Stimulated activated CD8-positive, alpha-beta memory T cell treated with anti-CD3 and anti-CD28 coated beads, Interleukin-4, amount 100 ng/mL, for 1 hour (primary cell): ENCODE measurements around the gene MIOX.

ENCODE experiments used
- DNase-seq, 2 donors: peaks; one replicate each; pipeline ENCODE4 v3.0.0-alpha.2; 2020; ENCODE audit warnings: low read depth in 2 of 2, low spot score in 1 of 2

MIOX gene

DNA sequence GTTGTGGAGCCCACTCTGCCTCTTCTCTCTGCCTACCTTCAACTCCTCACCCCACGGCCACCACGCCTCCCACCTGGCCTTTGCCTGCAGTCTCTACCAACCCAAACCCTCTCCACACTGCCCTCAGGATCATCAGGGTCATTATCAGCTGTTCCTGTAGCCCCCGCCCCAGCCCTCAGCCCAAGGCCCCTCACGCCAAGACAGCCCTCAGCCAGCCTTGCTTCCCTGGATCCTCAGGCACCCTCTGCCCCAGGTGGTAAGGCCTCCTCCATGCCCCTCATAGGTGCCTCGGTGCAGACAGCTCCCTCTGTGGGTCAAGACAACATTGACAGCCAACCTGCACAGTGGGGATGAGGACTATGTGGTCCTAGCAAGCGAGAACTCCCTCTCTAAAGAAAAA is 13.6 kb upstream of the MIOX start:
- peak in 1 of 2 donors; percentile 28 for DNase-seq

DNA sequence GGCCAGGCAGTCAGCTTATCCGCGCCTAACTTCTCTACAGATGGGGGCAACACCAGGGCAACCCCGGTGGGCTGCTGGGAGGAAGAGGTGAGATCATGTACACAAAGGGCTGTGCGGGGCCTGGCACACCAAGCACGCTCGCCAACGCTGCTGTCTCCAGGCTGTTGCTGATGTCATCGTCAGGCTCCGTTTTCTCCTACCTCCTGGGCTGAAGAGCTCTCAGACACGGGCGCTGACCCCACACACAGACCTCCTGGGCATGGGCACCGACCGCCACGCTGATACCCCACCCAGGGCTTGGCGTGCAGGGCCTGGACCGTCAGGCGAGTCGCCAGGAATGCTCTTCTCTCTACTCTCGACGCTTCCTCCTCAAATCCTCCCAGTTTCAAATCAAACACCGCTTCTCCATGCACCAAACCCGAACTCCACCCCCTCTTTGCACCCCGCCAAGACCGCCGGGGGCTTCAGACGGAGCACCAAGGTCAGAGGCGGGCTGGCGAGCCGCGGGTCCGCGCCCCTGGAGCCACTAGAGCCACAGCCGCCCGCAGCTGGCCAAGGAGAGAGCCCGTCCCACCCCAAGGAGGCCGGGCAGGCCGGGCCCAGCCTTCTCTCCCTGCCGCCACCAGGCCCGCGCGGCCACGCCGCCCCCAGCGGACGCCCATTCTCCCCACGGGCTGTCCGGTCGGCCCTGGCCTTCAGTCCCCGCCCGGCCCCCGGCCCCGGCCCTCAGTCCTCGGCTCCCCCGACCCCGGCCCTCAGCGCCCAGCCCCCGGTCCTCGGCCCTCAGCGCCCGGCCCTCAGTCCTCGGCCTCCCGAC is 12.6 kb upstream of the MIOX start:
- no peak for DNase-seq

DNA sequence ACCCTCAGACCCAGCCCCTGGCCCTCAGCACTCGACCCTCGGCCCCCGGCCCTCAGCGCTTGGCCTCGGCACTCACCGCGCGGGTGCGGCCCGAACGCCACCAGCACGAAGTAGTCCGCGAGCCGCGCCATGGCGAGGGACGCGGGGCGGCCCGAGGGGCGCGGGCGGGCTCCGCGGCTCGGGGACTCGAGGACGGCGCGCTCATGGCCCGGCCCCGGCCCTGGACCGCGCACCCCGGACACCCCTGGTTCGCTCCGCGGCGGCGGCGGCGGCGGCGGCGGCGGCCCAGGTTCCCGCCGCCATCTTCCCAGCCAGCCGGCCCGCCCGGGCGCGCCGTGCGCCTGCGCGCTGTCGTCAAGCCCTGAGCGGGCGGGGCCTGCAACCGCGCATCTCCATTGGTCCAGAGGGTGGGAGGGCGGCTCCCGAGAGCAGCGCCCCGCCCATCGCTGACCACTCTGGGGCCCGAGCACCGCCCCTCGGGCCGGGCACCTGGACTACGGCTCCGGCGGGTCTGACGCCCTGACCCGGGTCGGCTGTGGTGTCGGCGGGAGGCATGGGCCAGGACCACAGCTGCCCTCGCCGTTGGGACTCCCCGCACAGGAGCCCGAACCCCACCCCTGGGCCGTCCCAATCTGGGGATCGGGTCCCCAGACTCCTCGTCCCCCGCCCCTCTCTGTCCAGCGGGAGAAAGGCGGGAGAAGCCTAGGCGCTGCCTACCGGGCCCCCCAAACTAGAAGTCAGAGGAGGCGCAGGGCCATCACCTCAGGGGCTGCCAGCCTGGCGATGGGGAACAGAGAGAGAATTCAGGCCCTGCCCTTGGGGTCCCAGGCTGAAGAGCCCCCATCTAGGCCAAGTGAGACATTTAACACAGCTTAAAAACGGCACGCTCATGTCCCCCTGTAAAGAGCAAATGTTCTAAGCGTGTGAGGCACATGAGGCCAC is 11.7 kb upstream of the MIOX start, which contains the start of gene SBF1:
TSS of gene SBF1 (minus strand) at position 326 of the 942 bp plus-strand sequence. CDS start at position 131, 195 bp downstream.
- DNase-seq = peak; percentile 69 to 79

DNA sequence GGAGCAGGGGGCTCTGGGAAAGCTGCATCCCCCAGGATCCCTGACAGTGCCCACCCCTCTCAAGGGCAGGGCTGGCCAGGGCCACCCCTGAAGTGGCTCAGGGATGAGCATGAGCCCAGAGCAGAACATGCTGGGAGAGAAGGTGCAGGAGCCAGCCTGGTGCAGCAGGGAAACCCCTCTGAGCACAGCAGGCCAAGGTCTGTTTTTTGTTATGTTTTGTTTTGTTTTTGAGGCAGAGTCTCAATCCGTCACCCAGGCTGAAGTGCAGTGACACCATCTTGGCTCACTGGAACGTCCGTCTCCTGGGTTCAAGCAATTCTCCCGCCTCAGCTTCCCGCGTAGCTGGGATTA is 11.0 kb upstream of the MIOX start:
- DNase-seq = no peak

DNA sequence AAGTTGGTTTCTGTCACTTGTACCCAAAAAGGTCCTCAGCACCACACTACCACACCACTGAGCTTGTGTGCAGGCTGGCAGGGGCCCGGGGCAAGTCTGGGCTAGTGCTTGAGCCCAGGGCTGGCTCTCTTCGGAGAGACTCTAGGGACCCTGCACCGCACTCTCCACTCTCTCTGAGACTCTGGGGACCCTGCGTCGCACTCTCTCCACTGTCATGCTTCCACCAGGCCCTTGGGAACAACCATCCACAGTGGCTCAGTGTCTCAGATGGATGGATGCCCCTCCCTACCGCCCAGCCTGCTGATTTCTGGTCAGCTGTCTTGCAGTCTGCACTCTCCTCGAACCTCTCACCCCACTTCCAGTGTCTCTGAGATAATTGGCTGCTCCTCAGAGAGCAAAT is 9.8 kb upstream of the MIOX start:
- no peak for DNase-seq

DNA sequence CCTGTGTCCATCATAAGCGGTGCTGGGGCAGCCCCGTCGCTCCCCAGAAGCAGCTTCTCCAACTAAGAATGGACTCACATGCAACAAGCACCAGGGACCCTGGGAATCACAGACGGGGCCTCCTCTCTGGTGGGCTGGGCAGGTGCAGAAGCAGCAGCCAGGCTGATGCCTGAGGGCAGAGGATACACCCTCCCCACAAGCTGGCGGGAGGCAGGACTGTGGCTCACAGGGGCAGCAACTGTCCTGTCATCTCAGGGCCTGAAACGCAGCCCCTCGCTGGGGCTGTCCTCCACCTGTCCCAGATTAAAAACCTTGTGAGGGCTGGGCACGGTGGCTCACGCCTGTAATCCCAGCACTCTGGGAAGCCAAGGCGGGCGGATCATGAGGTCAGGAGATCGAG is 8.7 kb upstream of the MIOX start:
- DNase-seq = no peak

DNA sequence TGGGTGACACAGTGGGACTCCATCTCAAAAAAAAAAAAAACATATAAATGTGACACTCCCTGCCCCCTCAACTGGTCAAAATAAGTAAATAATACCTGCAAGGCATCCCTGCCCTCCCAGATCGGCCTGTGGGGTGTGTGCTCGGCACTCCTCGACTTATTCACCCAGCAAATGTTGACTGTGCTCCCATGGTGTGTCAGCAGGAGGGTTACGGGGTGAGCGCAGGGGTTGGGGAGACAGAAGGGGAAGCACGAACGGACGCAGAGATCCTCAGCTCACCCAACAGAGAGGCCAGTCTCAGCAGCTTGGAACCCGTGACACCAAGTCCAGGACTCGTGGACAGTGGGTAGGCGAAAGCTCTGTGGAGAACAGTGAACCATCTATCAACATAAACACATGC is 6.9 kb upstream of the MIOX start:
- DNase-seq = no peak

DNA sequence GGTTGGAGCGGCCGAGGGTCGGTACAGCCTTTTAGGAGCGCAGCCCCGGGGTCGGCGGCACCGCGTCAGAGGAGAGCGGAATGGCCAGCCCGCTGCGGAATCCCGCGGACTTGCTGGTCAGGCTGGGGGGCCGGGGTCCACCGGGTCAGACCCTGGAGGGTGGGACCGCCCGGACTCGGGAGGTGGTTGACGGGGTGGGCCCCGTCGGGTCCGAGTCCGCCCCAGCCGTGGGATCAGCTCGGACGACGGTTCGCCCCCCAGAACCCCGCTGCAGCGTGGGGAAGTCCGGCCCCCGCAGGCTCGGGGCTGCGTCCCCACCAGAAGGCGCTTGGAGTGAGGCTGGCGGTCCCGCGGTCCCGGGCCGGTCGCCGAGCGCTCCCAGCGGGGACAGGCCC is 5.6 kb upstream of the MIOX start:
- DNase-seq = no peak

DNA sequence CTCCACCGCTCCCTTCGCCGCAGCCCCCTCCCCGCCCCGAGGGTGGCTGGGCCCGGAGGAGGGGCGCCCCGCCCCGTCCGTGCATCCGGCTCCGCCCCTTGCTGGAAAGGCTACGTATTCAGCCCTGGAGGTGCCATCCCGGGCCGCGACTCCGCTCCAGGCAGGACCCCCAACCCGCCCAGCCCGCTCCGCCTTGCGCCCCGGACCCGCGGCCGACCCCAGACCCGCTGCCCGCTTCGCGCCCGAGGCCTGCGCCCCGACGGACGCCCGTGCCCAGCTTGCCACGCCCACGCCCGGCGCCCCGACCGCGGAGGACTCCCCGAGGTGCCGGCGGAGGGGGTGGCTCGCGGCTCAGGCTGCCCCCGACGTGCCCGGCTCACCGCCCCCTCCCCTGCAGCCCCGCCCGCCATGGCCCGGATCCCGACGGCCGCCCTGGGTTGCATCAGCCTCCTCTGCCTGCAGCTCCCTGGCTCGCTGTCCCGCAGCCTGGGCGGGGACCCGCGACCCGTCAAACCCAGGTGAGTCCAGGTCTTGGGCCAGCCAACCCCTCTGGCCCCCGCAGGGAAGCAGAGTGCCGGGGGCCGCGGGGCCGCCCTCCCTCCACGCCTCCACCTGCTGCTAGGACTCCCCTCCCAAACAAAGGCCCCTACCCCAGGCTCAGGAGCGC is 5.1 kb upstream of the MIOX start, which contains the start of gene ADM2:
TSS of gene ADM2 (plus strand) at position 104 of the 667 bp plus-strand sequence. CDS start at position 409, 305 bp downstream.
- DNase-seq = peak in 1 of 2 donors; percentile 39

DNA sequence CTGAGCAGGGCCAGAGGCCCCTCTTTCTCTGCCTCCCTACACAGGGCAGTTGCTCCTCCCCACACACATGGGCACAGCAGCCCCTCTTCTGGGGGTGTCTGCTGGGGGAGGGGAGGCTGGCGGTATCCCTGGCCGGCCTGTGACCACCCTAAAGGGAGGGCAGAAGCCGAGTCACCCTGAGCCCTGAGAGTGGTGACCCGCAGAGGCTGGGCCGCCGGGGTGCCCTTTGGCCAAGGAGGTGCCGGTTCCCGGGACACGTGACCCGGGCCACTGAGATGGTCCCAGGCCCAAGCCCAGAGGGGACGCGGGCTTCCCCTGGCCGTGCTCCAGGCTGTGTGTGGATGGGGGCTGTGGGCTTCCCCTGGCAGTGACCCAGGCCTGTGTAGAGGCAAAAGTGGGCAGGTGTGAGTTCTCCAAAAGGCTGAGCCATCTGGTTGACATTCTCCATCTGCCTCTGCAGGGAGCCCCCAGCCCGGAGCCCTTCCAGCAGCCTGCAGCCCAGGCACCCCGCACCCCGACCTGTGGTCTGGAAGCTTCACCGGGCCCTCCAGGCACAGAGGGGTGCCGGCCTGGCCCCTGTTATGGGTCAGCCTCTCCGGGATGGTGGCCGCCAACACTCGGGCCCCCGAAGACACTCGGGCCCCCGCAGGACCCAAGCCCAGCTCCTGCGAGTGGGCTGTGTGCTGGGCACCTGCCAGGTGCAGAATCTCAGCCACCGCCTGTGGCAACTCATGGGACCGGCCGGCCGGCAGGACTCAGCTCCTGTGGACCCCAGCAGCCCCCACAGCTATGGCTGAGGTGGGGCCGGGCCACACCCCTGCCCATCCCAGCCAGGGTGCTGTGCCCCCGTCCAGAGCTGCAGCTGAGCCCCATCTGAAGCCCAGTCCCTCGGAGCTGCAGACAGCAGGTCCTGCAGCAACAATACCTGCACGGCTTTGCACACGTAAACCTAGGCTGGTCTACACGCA is 4.3 kb upstream of the MIOX start:
- no peak for DNase-seq

DNA sequence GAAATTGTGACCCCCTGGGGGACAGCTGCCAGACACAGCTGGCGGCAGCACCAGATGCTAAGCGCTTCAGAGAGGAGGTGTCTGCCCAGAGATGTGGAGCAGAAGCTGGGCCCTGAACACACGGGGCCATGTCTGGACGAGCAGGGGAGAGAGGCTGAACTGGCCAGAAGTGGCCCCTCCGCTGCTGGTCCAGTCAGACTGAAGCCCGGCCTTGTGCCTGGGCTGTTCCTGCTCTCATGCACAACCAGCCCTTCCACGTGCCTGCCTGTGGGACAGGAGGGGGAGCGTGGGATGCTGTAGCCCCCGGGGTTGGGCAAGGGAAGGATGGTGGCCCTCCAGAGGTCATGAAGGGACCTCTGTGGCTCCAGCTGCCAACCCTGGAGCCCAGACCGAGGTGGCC is 3.6 kb upstream of the MIOX start:
- DNase-seq = no peak

DNA sequence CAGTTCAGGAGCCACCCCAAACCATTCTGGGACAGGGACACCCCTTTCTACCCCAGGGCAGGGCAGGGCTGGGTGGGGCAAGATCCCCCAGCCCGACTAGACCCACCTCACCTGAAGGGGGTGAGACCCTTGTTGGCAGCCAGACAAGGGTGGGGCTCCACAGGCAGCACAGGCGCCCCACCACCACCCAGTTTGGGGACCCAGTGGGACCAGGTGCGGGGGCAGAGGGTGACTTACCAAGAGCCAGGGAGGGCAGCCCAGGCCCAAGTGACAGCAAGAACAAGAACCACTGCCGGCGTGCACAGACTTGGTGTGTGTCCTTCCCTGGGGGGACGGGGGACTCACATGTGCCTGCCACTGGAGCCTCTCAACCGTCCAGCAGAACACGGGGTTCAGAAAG is 3.1 kb upstream of the MIOX start:
- no peak for DNase-seq

DNA sequence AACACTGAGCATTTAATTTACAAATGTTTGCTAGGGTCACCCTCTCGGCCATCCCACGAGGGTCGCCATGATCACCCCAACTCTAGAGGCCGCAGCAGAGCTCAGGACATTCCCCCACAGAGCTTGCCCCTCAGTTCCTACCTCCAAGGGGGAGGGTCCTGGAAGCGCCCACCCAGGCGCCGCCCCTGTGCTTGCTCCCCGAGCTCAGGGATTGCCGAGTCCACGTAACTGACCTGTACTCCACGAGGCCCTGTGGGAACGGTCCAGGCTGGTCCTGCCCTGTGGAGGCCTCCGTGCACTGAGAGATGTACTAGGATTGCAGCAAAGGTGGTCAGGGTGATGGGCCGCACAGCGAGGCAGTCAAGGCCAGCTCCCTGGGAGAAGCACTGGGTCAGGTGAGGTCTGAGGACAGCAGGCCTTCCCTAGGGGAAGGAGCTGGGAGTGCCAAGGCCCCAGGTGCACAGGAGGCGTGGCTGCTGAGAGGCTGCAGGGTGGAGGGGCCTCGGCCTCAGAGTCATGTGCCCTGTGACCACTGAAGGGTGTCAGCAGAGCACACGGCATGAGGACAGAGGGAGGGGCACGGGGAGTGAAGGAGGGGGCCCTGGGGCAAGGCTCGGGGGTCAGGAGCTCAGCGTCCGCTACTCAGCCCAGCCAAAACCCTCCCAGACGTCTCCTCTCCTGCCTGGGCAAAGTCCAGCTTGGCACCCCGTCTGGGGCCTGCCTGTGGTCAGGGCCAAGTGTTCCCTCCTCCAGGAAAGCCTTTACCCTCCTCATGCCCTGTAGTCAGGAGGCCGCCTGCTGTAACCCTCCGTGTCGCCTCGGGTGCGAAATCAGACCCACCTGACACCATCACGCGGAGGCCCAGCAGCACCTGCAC is 2.4 kb upstream of the MIOX start:
- no peak for DNase-seq

DNA sequence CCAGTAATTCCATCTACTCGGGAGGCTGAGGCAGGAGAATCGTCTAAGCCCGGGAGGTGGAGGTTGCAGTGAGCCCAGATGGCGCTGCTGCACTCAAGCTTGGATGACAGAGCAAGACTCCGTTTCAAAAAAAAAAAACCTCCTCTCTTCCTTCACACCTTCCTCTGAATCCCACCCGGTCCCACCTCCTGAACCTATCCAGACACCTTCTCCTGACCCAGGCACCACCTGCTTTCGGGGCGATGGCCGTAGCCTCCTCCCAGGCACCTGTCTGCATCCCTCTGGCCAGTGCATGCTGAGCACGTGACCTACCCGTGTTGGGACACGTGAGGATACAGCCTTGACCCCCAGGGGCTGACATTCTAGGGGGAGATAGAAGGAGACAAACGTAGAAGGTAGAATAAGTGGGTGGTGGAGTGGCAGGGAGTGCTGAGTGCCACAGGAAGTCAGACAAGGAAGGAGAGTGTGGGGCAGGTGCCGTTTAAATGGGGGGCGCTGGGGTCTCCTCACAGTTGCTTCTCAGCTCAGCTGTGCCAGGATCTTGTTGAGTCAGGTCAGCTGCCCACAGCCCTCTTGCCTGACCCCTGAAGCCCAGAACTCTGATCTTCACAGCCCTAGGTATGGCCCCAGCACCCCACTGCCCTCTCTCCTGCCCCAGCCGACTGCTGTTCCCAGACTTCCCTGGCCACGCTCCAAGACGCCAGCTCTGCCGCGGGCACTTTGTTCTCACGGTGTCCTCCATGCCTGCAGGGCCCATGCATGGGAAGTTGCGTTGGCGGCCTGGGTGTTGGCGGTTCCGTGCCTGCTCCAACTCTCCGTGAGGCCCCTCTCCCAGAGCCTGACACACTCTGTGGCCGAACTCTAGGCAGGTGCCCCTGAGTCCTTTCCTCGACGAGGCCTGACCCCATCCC is 1.2 kb upstream of the MIOX start:
- no peak for DNase-seq

DNA sequence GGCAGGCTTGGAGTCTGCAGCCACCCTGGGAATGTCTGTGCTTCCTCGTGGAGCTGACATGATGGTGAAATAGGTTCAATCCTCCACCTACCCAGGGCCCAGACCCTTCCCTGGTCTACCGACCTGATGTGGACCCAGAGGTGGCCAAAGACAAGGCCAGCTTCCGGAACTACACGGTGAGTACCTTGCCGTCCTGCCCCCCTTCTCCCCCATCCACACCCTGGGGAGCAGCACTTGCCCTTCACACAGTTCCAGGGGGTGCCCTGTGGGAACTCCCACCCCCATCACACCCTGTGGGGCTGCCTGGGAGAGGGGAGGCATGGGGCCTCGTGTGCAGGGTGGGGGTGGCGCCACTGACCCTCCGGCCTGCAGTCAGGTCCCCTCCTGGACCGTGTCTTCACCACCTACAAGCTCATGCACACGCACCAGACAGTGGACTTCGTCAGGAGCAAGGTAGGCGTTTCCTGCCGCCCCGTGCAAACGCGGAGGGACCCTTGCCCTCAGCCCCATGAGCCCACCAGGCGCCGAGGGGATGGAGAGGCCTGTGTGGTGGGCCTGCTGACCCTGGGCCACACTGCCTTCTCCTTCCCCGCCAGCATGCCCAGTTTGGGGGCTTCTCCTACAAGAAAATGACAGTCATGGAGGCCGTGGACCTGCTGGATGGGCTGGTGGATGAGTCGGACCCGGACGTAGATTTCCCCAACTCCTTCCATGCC is 789 bp downstream of the MIOX start:
- no peak for DNase-seq

DNA sequence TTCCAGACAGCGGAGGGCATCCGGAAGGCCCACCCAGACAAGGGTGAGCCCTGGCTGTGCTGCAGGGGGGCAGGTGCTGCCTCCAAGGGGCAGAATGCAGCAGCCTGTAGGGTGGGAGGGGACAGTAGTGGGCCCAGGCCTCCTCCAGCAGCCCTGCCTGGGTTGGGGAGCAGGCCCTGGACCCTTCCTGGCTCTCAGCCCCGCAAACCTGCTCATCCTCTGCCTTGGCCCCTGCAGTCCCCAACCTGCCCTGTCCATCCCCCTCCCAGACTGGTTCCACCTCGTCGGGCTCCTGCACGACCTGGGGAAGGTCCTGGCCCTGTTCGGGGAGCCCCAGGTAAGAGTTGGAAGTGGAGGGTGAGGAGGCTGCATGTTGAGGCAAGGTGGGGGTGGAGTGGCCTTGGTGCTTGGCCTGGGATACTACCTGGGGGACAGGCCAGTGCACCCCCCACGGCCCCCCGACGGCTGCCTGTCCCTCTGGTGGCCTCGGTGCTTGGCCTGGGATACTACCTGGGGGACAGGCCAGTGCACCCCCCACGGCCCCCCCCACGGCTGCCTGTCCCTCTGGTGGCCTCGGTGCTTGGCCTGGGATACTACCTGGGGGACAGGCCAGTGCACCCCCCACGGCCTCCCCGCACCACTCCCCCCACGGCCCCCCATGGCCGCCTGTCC is 1.5 kb downstream of the MIOX start:
- DNase-seq = no peak

DNA sequence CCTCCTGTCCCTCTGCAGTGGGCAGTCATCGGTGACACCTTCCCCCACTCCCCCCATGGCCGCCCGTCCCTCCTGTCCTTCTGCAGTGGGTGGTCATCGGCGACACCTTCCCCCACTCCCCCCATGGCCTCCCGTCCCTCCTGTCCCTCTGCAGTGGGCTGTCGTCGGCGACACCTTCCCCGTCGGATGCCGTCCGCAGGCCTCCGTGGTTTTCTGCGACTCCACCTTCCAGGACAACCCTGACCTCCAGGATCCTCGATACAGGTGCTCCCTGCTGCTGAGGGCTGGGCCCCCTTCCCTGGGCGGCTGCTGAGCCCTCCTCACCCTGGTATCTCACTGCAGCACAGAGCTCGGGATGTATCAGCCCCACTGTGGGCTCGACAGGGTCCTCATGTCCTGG is 2.2 kb downstream of the MIOX start:
- DNase-seq = no peak
